Activated CD4-positive, alpha-beta T cell treated with anti-CD3 and anti-CD28 coated beads, Interleukin-2, Interleukin-4, amounts not matched to agents 100 ng/mL and 50 ng/mL, durations not matched to agents 16 hours and 8 hours (primary cell): ENCODE results near the gene SLC25A28.
A peak's percentile ranks its signal among the peaks of the same experiment; 100 is the strongest.
"Not testable (repeated sequence)": the region's sequence is repeated elsewhere in the genome, so short reads cannot be mapped to it uniquely, and the experiment has no call there.

Experiments
- DNase-seq: peaks from one replicate; pipeline ENCODE4 v3.0.0-alpha.2; 2020; ENCODE audit warnings: low spot score

SLC25A28 gene

DNA sequence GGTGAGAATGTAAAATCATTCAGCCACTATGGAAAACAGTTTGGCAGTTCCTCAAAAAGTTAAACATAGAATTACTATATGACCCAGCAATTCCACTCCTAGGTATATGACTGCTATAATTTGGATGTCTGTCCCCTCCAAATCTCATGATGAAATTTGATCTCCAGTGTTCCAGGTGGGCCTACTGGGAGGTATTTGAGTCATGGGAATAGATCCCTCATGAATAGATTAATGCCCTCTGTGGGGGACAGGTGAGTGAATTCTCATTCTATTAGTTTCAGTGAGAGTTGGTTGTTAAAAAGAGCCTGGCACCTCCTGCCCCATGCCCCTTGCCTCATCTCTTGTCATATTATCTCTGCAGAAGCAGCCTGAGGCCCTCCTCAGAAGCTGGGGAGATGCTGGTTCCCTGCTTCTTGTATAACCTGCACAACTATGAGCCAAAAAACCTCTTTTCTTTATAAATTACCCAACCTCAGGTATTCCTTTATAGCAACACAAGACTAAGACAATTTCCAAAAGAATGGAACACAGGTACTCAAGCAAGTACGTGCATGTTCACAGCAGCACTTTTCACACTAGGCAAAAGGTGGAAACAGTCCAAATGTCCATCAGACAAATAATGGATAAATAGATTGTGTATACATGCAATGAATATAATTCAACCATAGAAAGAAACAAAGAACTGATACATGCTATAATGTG lies 8.8 kb upstream of the SLC25A28 start:
- no peak for DNase-seq

DNA sequence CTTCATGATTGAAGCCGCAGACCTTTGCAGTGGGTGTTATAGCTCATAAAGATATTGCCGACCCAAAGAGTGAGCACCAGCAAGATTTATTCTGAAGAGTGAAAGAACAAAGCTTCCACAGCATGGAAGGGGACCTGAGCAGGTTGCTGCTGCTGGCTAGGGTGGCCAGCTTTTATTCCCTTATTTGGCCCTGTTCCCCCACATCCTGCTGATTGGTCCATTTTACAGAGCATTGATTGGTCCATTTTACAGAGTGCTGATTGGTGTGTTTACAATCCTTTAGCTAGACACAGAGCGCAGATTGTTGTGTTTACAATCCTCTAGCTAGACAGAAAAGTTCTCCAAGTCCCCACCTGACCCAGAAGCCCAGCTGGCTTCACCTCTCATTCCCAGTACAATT lies 4.9 kb upstream of the SLC25A28 start:
- DNase-seq, result not testable (repeated sequence)

DNA sequence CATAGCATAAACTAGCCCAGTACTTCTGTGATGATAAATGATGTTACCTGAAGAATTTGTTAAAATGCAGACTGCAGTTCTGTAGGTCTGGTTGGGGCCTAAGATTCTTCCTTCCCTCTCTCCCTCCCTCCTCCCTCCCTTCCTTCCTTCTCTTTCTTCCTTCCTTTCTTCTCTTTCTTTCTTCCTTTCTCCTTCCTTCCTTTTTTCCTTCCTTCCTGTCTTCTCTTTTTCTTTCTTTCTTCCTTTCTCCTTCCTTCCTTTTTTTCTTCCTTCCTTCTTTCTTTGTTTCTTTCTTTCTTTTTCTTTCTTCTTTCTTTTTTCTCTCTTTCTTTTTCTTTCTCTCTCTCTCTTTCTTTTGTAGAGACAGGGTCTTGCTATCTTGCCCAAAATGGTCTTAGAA lies 3.7 kb upstream of the SLC25A28 start:
- DNase-seq, result no peak

DNA sequence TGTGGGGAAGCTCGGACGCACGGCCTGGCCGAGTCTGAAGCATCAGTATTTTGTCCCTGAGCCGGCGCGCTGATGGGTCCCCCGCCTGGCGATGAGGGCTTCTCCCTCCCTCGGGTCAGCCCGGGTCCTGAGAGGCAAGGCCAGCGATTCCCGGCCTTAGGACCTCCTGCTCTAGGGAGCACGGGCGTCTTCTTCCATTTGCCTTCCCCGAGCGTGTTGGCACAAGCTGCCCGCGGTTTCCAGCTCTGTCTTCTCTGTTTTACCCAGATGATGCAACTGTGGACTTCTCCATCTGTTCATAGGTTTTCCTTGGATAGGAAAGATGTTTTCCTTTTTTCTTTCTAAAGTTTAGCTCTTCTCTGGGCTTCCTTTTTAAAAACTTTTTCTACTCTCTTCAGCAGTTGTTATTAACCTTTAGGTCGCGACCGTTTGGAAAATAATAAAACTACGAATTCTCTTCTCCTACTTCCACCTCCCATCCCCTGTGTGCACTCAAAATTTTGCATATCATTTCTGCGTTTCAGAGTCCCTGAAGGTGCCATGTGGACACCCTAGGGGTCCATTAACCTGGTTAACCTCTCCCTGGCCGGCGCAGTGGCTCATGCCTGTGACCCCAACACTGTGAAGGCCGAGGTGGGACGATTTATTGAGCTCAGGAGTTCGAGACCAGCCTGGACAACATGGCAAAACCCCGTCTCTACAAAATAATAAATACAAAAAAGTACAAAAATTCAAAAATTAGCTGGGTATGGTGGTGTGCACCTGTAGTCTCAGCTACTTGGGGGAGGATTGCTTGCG lies 1.4 kb upstream of the SLC25A28 start:
- DNase-seq, result no peak

DNA sequence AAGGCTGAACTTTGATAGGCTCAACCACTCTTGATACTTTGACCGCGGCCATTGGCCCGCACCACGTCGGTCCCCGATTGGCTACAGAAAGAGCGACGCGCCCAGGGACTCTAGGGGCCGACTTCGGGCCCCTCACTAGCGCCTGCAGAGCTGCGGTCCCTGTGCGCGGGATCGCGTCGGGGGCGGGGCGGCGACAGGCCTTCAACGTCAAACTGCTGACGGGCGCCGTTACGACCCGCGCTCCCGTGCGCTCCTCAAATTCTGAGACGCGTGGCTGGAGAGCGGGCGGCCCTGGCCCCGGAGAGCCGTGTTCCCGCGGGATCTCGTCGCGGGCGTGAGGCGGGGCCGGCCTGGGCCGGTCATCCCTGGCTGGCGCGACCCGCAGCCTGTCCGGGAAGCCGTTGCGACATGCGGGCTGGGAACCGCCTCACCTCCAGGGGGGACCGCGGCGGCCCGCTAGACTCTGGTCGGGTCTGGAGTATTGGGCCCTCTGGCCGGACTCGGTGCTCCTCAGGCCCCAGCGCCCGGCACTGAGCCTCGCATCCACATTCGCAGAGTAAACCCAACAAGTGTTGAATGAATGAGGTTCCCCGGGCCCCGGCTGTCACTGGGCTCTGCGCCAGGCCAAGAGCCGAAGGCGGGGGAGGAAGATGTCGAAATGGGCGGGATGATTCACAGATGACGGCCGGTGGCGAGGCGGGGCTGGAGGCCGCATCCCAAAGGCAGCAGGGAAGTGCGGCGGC lies 643 bp upstream of the SLC25A28 start:
- peak; percentile 97 for DNase-seq

DNA sequence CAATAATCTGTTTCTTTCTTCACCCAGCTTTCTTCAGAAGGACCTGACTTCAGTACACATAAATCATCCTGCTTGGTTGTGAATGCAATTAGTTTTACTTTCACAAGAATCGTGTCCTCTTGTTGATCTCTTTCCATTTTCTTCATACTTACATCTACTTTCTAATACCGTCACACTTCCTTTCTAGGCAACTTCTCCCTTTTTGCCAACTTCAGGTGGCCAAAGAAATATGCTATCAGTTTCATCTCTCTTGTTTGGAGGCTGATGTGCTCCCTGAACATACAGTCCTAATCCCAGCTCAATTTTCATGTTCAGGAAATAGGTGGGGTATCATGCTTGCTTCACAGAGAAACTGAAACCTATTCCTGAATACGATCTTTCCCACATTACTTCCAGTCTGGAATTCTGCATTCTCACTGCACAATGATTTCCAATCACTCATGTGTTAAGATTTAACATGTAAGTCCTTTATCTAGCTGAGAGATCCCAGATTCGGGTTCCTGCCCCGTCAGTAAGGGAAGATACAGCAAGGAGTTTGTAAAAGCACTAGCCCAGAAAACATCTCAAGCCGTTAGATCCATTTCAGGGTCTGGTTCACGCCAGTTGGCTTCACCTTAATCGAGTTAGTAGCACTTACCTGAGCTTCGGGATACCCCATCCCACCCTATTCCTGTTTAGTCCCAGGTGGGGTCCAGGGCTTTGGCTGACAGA lies 994 bp downstream of the SLC25A28 start:
- peak; percentile 34 for DNase-seq

DNA sequence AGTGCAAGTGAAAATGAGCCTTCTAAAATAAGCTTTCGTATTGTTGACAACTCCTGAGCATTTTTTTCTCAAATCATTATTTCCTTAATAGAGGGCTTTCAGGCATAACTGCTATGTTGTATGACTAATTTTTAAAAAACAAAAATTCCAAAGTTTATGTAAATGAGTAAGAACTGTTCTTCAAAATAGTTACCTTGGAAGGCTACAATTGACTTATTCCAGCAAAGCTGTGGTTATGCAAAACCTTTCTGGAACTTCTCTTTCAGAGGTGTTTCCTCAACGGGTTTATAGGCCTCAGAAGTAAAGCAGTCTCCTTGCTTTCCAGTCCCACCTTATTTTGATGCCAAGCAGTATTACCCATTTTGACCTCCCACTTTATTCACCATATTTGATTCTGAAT lies 2.5 kb downstream of the SLC25A28 start:
- DNase-seq, result no peak

DNA sequence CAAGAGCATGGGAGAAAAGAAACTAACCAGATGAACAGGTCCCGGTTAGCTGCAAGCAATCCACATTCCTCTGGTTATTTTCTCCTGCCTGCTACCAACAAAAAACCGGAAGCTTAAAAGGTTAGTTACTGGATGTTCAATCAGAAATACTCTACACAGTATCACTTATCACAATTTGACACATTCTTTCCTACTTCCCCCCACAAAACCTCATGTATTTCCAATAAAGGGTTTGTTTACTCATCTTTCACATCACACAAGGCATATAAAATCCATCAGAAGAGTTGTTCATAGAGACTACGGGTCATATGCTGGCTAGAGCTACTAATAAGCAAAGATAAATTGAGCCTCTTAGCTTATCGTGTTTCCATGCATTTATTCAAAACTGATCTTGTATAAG lies 4.8 kb downstream of the SLC25A28 start:
- DNase-seq, result no peak

DNA sequence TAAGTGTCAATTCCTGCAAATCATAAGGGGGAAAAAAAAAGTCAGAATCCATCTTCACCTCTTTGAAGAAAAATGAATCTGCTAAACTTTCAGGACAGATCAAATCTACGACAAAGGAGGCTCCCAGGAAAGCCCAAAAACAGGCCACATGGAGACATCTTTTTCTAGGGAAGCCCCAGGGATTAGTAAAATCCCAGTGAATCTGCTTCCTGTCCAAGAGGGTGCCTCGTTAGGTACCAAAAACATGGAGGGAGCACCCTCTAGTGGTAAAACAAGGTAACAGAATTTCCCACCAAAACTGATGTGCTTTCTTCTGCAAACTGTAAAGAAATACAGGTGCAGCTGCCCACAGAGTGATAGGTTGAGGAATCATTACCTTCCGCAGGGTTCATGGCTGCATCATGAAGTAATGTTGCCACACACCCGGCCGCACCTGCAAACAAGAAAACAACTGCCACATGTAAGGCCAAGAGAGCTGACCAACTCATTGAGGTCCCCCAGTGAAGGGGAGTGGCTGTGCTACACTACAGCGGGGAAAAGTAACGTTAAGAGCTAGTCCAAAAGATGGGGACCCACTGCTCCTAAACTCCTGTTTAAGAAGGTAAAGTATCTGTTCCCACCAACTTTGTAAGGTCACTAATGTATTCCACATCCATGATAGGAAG lies 7.9 kb downstream of the SLC25A28 start:
- DNase-seq, result peak; percentile 59

DNA sequence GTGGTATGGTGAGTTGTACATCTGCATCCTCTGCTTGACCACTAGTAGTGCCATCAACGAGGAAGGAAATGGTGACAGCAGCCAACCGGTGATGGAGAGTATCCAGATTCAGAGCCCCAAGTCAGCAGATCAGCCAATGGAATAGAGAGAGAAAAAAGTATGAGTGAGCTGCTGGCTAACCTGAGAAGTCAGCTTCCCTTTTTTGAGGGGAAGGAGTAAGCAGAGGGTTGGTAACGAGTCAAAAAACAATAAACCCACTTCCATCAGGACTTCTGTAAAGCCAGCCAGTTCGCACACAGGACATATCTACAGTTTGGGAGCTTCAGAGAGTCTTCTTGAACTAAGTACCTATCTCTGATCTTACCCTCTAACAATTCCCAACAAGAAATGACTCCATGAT lies 8.9 kb downstream of the SLC25A28 start:
- no peak for DNase-seq

DNA sequence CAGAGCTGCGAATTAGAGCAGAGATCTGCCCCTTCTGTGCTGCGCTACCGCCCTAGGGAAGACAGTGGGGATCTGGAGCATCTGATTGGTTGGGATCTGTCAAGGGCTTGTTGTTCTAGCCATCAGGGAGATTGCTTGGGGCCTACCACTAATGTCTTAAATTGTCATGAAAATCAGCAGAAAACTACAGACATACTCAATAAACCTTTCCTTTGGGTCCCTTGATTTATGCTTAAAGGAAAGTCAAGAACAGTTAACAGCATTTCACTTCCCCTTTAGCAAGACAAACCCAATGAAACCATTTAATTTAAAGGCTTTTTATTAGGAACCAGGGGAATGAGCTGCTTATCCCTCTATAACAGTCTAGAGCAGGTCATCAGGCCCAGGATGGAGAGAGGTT lies 10.0 kb downstream of the SLC25A28 start:
- no peak for DNase-seq

DNA sequence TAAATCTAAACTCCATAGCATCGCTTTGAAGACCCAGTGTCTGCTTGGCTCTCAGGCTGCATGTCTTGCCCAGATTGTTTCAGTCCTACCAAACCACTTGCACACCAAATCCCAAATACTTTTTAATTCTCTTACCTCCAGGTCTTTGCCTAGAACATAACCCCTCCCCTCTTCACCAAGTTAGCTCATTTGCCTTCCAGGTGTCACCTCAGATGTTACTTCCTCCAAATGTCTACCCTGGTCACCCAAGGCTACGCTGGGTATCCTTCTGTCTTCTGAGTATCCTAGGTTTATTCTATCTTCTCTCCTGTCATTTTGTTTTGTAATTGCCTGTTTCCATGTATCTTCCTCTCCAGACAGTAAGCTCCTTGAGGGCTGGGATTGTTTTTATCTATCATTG lies 11.1 kb downstream of the SLC25A28 start:
- DNase-seq, result no peak

DNA sequence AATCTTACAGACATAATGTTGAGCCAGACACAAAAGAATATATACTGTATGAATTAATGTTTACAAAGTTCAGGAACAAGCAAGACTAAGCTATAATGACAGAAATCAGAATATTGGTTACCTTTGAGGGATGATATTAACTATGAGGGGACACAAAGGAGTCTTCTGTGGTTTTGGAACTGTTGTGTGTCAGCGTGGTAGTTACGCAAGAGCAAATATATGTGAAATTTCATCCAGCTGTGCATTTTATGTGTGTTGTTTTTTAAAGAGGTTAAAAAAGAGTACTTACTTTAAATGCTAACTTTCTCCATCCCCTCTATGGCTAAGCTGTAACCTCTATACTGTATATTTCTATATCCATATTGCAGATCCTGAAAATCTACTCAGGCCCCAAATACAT lies 14.9 kb downstream of the SLC25A28 start:
- no peak for DNase-seq

DNA sequence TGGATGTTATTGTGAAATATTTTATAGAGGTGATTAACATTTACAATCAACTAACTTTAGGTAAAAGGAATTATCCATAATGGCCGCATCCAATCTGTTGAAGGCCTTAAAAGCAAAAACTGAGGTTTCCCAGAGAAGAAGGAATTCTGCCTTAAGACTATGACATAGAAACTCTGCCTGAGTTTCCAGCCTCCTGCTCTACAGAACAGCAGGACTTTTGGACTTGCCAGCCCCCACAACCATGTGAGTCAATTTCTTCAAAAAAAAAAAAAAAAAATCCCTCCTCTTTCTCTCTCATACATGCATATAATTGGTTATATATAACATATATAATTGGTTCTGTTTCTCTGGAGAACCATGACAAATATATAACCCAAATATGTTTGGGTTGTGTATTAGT lies 15.4 kb downstream of the SLC25A28 start:
- DNase-seq, result no peak

DNA sequence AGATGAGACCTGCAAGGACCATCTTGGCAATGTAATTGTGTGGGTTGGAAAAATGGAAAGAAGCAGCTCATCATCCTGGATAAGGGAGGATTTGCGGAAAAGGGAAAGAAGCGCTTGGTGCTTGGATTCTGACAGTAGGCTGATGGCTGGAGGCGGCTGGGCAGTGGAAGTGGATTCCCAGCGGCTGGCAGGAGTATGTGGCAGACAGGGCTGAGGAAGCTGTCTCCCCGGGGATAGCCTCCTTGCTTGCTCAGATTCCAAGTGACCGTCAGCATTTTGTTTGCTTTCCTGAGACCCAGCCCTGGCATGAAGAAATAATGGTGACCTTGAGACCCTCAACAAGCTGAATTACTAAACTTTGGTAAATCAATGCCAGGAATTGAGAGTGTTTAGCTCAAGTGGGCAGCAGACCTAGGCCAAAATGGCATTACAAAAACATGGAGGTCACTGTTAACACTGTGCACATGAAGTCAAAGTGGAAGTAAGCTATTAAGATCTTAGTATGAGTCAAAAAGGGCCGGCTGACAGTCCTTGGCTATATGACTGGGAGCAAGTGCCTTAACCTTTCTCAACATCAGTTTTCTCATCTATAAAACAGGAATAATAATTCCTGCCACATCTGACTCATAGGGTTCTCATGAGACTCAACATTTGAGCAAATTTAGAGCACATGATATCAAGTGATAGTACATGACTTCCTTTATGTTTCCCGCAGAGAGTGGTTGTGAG lies 21.3 kb downstream of the SLC25A28 start:
- no peak for DNase-seq

DNA sequence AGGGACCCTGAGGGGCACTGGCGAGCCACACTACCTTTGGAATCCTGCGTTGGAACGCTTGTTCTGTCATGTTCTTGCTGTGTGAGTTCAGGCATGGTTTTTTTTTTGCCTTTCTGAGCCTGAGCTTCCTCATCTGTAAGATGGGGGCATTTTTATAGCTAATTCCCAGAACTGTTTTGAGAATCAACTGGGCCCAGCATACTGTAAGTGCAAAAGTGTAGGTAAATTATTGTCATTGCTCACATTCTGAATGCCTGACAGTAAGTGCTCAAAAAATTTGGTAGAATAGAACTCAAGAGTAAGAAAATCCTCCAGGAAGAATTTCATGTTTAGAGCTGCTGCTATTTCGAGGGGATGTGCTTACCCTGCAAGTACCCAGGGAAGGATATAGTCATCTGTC lies 22.2 kb downstream of the SLC25A28 start:
- no peak for DNase-seq

DNA sequence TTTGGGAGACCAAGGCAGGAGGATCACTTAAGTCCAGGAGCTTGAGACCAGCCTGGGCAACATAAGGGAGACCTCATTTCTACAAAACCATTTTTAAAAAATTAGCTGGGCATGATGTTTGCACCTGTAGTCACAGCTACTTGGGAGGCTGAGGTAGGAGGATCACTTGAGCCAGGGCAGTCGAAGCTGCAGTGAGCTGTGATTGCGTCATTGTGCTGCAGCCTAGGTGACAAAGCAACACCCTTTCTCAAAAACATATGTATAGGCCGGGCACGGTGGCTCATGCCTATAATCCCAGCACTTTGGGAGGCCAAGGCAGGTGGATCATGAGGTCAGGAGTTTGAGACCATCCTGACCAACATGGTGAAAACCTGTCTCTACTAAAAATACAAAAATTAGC lies 23.5 kb downstream of the SLC25A28 start:
- DNase-seq, result not testable (repeated sequence)

DNA sequence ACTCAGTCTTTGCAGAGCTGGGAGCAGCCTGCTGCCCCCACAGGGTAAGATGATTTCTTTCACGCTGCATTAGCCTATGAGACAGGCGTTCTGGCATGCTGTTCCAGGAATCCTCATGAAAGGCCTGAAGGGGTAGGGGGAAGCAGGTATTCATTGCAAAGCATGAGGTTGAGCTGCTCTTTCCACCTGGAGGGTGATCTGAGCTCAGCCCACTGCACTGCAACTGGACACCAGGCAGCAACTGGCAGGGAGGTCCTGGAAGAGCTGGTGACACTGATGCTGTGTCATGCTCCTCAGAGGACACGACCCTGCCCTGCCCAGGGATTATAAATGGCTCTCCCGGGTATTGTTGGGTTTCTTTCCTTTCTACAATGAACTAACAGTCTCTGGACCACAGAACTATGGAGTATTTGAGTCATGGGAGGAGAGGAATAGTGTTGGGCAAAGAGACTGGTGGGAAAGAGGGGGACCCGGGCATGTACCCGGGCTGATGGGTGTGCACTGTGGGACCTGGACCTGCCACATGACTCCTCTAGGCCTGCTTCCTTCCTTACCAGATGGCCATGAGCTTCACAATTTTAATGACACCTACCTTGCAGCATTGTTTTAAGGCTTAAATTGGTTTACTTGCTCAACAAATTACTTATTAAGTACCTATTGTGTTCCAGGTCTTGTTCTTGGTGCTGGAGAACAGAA lies 24.3 kb downstream of the SLC25A28 start:
- no peak for DNase-seq

DNA sequence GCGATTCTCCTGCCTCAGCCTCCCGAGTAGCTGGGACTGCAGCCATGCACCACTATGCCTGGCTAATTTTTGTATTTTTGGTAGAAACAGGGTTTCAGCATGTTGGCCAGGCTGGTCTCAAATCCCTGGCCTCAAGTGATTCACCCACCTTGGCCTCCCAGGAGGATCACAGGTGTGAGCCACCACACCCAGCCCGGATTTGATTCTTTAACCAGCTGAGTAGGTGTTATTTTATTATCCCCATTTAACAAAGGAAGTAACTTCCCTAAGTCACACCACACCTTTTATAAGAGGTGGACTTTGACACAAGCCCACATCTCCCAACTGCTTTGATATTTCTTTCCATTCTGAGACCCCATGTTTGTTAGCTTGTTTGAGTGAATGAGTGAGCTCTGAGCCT lies 25.0 kb downstream of the SLC25A28 start:
- DNase-seq, result no peak

DNA sequence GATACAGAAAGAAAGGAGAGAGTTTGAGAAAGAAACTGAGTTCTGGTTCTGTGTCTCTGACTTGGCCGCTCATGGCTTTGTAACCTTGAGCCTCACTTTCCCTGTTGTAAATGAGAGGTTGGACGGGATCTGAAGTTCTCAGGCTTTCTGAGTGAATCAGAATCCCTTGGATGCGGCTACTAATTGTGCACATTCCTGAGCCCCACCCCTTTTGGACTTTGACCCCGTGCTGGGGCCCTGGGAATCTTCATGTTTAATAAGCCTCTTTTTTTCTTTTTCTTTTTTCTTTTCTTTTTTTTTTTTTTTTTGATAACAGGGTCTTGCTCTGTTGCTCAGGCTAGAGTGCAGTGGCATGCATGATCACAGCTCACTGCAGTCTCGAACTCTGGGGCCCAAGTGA lies 26.9 kb downstream of the SLC25A28 start:
- no peak for DNase-seq

DNA sequence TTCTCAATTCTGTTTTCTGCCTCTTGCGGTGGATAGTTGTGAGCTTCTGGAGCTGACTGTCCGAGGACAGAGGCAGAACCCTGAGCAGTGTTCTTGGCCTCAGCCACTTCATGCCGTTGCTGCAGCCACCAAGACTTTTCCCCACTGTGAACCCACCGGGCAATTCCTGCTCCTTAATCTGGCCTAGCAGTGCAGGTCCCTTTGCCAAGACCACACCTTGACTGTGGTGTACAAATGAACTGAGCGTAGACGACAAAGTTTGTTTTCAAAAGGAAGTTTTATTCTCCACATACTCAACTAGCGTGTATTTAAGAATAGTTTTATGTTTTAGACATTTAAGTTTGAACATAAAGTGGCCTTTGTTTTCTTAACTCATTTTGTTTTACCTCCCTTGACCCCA lies 29.4 kb downstream of the SLC25A28 start:
- DNase-seq, result no peak
